HepG2 (cell line): ENCODE data around the gene RNPEPL1. TPM values are rescaled to one million over a fixed set of nuclear protein-coding genes. Genes with fewer than 3 reads are reported as not detected.

Experiments
- ATAC-seq: fragments of 200-7000 bp; cut with Tn5 transposase; 3 replicates; pipeline ENCODE4 v1.9.1; 2020; ENCODE audit warnings: mild to moderate bottlenecking, moderate library complexity
- BruUV-seq: library from RNA; stranded (reverse); fragments of 400-500 nt; replicated peaks from 2 replicates; lab custom pipeline; 2021; lab: Mats Ljungman, UMichigan
- CTCF ChIA-PET: fragments of 300-600 bp; formaldehyde crosslinking; extraction: SDS; loops from one replicate; lab custom pipeline; 2021; ENCODE audit warnings: low total read pairs, inconsistent platforms, low intra/inter-chr PET ratio; lab: Yijun Ruan, JAX
- POLR2A ChIA-PET: fragments of 350-600 bp; sonication (Branson Sonifier 250); formaldehyde crosslinking; loops from one replicate; lab custom pipeline; 2020; ENCODE audit warnings: antibody characterized with exemption, inconsistent platforms; lab: Yijun Ruan, JAX
- DNase-seq: peaks from one replicate; pipeline ENCODE4 v3.0.0-alpha.2; 2015; ENCODE audit warnings: low spot score
- FAIRE-seq: peaks from 3 replicates; lab custom pipeline; 2011; peaks lifted over from hg19 to GRCh38; lab: Jason Lieb, UNC
- H2AFZ ChIP-seq: one replicate; pipeline ENCODE4 v1.6.1; 2011; ENCODE audit warnings: low read length, inconsistent platforms
- H3K27ac ChIP-seq: fragments of 300-600 bp; 3 replicates; pipeline ENCODE4 v1.8.0; 2011; ENCODE audit warnings: mixed run types, mild to moderate bottlenecking, mixed read lengths, low read length, inconsistent platforms; ENCODE audit not compliant: insufficient read depth; ENCODE audit errors: extremely low read length
- H3K27me3 ChIP-seq, 2 experiments: fragments of 200-600 bp in 1 of 2; 2 replicates in 1 of 2; 3 replicates in 1 of 2; pipeline versions ENCODE4 v1.6.0 to v1.8.0; 2011; ENCODE audit warnings: low read length in 2 of 2, mild to moderate bottlenecking in 2 of 2, moderate library complexity in 2 of 2, inconsistent platforms in 1 of 2; ENCODE audit not compliant: insufficient read depth in 2 of 2, control insufficient read depth in 1 of 2
- H3K36me3 ChIP-seq, 2 experiments: fragments of 200-600 bp in 1 of 2; replicated peaks in 1 of 2; 2 replicates in 1 of 2; 3 replicates in 1 of 2; pipeline versions ENCODE4 v1.5.1 to v1.8.0; 2011; ENCODE audit warnings: low read length in 2 of 2, inconsistent platforms in 1 of 2; ENCODE audit not compliant: insufficient read depth in 2 of 2, control insufficient read depth in 1 of 2
- H3K4me1 ChIP-seq: 2 replicates; pipeline ENCODE4 v1.5.1; 2012; ENCODE audit warnings: low read length, inconsistent platforms; ENCODE audit not compliant: insufficient read depth
- H3K4me2 ChIP-seq: 2 replicates; pipeline ENCODE4 v1.6.0; 2011; ENCODE audit warnings: low read depth, low read length, inconsistent platforms
- H3K4me3 ChIP-seq, 3 experiments: fragments of 200-600 bp in 1 of 3; sonication (generic), shearing (Covaris generic) in 1 of 3; replicated peaks in 1 of 3; 2 replicates each; pipeline ENCODE4 v1.5.1; 2011 to 2016; ENCODE audit warnings: low read length in 3 of 3, inconsistent platforms in 2 of 3, low read depth in 2 of 3, mild to moderate bottlenecking in 2 of 3, control low read depth in 1 of 3, mixed read lengths in 1 of 3; ENCODE audit not compliant: insufficient read depth in 1 of 3
- H3K79me2 ChIP-seq: one replicate; pipeline ENCODE4 v1.6.1; 2011; ENCODE audit warnings: low read length, inconsistent platforms; ENCODE audit not compliant: insufficient read depth
- H3K9ac ChIP-seq: 2 replicates; pipeline ENCODE4 v1.6.0; 2011; ENCODE audit warnings: mild to moderate bottlenecking, low read depth, low read length, inconsistent platforms; ENCODE audit not compliant: insufficient read depth
- H3K9me3 ChIP-seq: 2 replicates; pipeline ENCODE4 v1.5.1; 2012; ENCODE audit warnings: mild to moderate bottlenecking, low read length
- H4K20me1 ChIP-seq: 2 replicates; pipeline ENCODE4 v1.6.0; 2011; ENCODE audit warnings: inconsistent platforms, mild to moderate bottlenecking, low read length, moderate library complexity; ENCODE audit not compliant: insufficient read depth
- ARNT2 ChIP-seq: sonication (generic); formaldehyde crosslinking; IDR thresholded peaks from 2 replicates; pipeline ENCODE4 v1.8.0; 2022; ENCODE audit warnings: mild to moderate bottlenecking, low read depth, missing genetic modification reagents, moderate library complexity
- ASH2L ChIP-seq: fragments of 300-600, 200-600 bp; sonication (generic); IDR thresholded peaks from 2 replicates; pipeline ENCODE4 v1.7.0; 2017; ENCODE audit warnings: low read depth, mild to moderate bottlenecking, moderate library complexity, mixed read lengths, low read length; ENCODE audit not compliant: insufficient read length
- HMGA1 ChIP-seq: sonication (generic); formaldehyde crosslinking; conservative IDR thresholded peaks from 2 replicates; pipeline ENCODE4 v1.4.0; 2020; ENCODE audit warnings: missing genetic modification reagents
- JDP2 ChIP-seq: sonication (generic); formaldehyde crosslinking; IDR thresholded peaks from 2 replicates; pipeline ENCODE4 v1.8.1; 2022; ENCODE audit warnings: missing genetic modification reagents, borderline replicate concordance
- KLF12 ChIP-seq: sonication (generic); formaldehyde crosslinking; IDR thresholded peaks from 2 replicates; pipeline ENCODE4 v1.4.0; 2020; ENCODE audit warnings: missing genetic modification reagents, borderline replicate concordance
- MYC ChIP-seq: sonication (generic); formaldehyde crosslinking; IDR thresholded peaks from 2 replicates; pipeline ENCODE4 v1.9.0; 2021; ENCODE audit warnings: missing genetic modification reagents, borderline replicate concordance
- NR2F6 ChIP-seq, 2 experiments: IDR thresholded peaks; 2 replicates each; pipeline ENCODE4 v1.6.1; 2016; ENCODE audit warnings: antibody characterized with exemption in 1 of 2, mild to moderate bottlenecking in 1 of 2
- PRPF4 ChIP-seq: fragments of 200-400 bp; formaldehyde crosslinking; IDR thresholded peaks from 2 replicates; pipeline ENCODE4 v1.6.1; 2016; ENCODE audit warnings: low read length, low read depth; ENCODE audit not compliant: poor library complexity, severe bottlenecking
- STAG1 ChIP-seq: sonication (generic); formaldehyde crosslinking; IDR thresholded peaks from 2 replicates; pipeline ENCODE4 v1.4.0; 2020; ENCODE audit warnings: missing genetic modification reagents
- ZFYVE20 ChIP-seq: sonication (generic); formaldehyde crosslinking; IDR thresholded peaks from 2 replicates; pipeline ENCODE4 v1.8.0; 2023; ENCODE audit warnings: low read depth, mild to moderate bottlenecking, moderate library complexity, missing genetic modification reagents, borderline replicate concordance
- ZNF251 ChIP-seq: sonication (generic); formaldehyde crosslinking; IDR thresholded peaks from 2 replicates; pipeline ENCODE4 v1.9.0; 2021; ENCODE audit warnings: mild to moderate bottlenecking, missing genetic modification reagents
- ZNF563 ChIP-seq: sonication (generic); formaldehyde crosslinking; IDR thresholded peaks from 2 replicates; pipeline ENCODE4 v1.8.0; 2022; ENCODE audit warnings: mild to moderate bottlenecking, moderate library complexity, missing genetic modification reagents
- WGBS: methylation state at CpG from one replicate; pipeline ENCODE4 v1.1.6; 2017; ENCODE audit warnings: low lambda C conversion rate; 5-methylcytosine and 5-hydroxymethylcytosine counted together
- in situ Hi-C: cut with HindIII; loops from 2 replicates; pipeline ENCODE4 v1.10.0; 2017; ENCODE audit warnings: low pct_unique_long_range_greater_than_20kb; ENCODE audit not compliant: extremely low pct_ligation_motif_present
- intact Hi-C: fragments of 100-400 bp; cut with micrococcal nuclease; formaldehyde crosslinking; loops from one replicate; pipeline ENCODE4 v1.10.0; 2022; ENCODE audit not compliant: unreplicated experiment
- polyA plus RNA-seq, 8 experiments: library from polyadenylated mRNA; depleted of rRNA in 3 of 8; stranded (reverse) in 7 of 8; unstranded in 1 of 8; fragments of >200 nt; fragmentation: Illumina TruSeq in 4 of 8; extraction: Trizol in 4 of 8; gene quantifications; 2 replicates each; pipeline versions ENCODE4 v1.2.1 to v1.2.3, GENCODE V29; 2011 to 2016; ENCODE audit warnings: low read depth in 4 of 8, missing spikeins in 1 of 8, mixed read lengths in 1 of 8; ENCODE audit not compliant: insufficient read depth in 1 of 8
- total RNA-seq, 5 experiments: library from RNA; depleted of rRNA; stranded (reverse); fragments of >200 nt; fragmentation: Illumina TruSeq; extraction: Trizol; gene quantifications; 2 replicates each; pipeline ENCODE4 v1.2.3, GENCODE V29; 2016; ENCODE audit warnings: low read depth in 1 of 5
- TF ChIP-seq, protein P1 (sequence below): sonication (generic); formaldehyde crosslinking; IDR thresholded peaks from 2 replicates; pipeline ENCODE4 v1.5.0; 2020; ENCODE audit warnings: mild to moderate bottlenecking, missing genetic modification reagents
- TF ChIP-seq, protein P2 (sequence below): sonication (generic); formaldehyde crosslinking; IDR thresholded peaks from 2 replicates; pipeline ENCODE4 v1.4.0; 2020; ENCODE audit warnings: missing genetic modification reagents
- TF ChIP-seq, protein P3 (sequence below): sonication (generic); formaldehyde crosslinking; IDR thresholded peaks from 2 replicates; pipeline ENCODE4 v1.5.1; 2020; ENCODE audit warnings: missing genetic modification reagents, mild to moderate bottlenecking, borderline replicate concordance
- TF ChIP-seq, protein P4 (sequence below): sonication (generic); formaldehyde crosslinking; conservative IDR thresholded peaks from 2 replicates; pipeline ENCODE4 v1.4.0; 2020; ENCODE audit warnings: missing genetic modification reagents

RNPEPL1 gene
- total and polyA plus RNA-seq, 2 of the 13 experiments (the other 11 are each of a cell fraction or from before 2014, with no cell fraction given), result 13.0 to 18.0 TPM

DNA sequence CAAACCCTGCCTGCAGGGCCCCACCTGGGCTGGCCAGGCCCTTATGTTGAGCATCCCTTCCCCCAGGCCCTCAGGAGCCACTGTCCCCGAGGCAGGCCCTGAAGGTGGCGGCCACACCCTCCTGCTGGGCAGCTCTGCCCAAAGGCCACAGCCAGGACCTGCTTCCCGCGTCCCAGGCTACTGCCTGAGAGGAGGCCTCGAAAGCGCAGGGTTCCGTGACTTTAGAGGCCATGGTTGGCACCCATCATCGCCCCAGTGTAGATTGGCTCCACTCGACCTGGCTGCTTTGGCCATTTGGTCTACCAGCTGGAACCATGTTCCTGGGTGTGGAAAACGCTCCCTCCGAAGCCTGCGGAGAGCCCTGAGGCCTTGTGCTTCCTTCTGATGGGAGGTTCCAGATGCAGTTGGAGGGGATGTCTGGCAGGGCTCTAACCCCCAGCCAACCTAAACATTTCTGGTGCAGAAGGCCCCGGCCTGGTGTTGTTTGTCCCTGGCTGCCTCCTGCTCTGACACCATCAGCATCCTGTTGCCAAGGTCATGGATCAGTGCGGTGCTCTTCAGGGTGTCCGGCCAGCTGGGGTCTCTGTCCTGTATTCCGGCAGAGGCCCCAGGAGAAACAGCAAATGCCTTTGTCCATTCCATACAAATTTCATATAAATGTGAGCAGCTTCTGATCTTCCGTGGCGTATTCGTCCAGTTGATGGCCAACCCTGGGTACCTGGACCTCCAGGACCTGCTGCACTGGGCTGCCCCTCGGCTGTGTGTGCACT, 33.0 kb downstream of the RNPEPL1 start:
- no peaks in the 10 kb centered on the region for H3K9me3 ChIP-seq
- peaks cover 10% of the 10 kb centered on the region for H3K79me2 ChIP-seq
- no peaks in the 10 kb centered on the region for H4K20me1 ChIP-seq
- DNase-seq (peak; percentile 29), ATAC-seq (no peak), FAIRE-seq (no peak)
- intact Hi-C loops, result loop anchor here (10.0 kb wide), 1 partner anchor 234 kb away; no protein-coding TSS in a partner anchor
- H3K4me3 ChIP-seq, result no peak overlapping the region
- BruUV-seq, result no TSS peak
- H3K36me3 ChIP-seq, result peaks cover 4 to 8% of the 10 kb centered on the region in 2 experiments; a peak in 2 of 5 replicates
- no peaks in the 10 kb centered on the region for H3K27me3 ChIP-seq
- H3K9ac ChIP-seq, result no peak overlapping the region
- in situ Hi-C loops, result no loop called here
- CTCF ChIA-PET, result no interaction called here
- H3K27ac ChIP-seq, result peak overlapping the region; percentile 16
- POLR2A ChIA-PET, result interaction anchor here (9.7 kb wide), 1 partner anchor 14 kb away, joined by 147 read pairs; the partner anchor contains the start of gene CAPN10
- H3K4me1 ChIP-seq, result peaks cover 59% of the 10 kb centered on the region
- WGBS, result 73% methylated on average over 16 of the region's 20 CpGs
- H3K4me2 ChIP-seq, result no peak overlapping the region
- no peak overlapping the region for H2AFZ ChIP-seq
- TF ChIP-seq NR2F6 (IDR thresholded peaks at IDR 0.05), result no peak
- TF ChIP-seq NR2F6 (CRISPR knock-in tag; IDR thresholded peaks at IDR 0.05), result 0 out of 2 replicates have a peak, but pooled peaks have one; percentile 13
- TF ChIP-seq STAG1, result no peak
- TF ChIP-seq ASH2L, result no peak
- no peak for TF ChIP-seq KLF12 (CRISPR knock-in tag)
- no peak for TF ChIP-seq HMGA1 (CRISPR knock-in tag)
- TF ChIP-seq ZNF563 (CRISPR knock-in tag), result 0 out of 2 replicates have a peak, but pooled peaks have one; percentile 34
- TF ChIP-seq MYC (CRISPR knock-in tag), result no peak
- TF ChIP-seq PRPF4, result no peak
- TF ChIP-seq ZFYVE20 (CRISPR knock-in tag), result no peak
- TF ChIP-seq, protein P1, sequence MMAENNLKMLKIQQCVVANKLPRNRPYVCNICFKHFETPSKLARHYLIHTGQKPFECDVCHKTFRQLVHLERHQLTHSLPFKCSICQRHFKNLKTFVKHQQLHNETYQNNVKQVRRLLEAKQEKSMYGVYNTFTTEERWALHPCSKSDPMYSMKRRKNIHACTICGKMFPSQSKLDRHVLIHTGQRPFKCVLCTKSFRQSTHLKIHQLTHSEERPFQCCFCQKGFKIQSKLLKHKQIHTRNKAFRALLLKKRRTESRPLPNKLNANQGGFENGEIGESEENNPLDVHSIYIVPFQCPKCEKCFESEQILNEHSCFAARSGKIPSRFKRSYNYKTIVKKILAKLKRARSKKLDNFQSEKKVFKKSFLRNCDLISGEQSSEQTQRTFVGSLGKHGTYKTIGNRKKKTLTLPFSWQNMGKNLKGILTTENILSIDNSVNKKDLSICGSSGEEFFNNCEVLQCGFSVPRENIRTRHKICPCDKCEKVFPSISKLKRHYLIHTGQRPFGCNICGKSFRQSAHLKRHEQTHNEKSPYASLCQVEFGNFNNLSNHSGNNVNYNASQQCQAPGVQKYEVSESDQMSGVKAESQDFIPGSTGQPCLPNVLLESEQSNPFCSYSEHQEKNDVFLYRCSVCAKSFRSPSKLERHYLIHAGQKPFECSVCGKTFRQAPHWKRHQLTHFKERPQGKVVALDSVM, result no peak
- TF ChIP-seq, protein P2, sequence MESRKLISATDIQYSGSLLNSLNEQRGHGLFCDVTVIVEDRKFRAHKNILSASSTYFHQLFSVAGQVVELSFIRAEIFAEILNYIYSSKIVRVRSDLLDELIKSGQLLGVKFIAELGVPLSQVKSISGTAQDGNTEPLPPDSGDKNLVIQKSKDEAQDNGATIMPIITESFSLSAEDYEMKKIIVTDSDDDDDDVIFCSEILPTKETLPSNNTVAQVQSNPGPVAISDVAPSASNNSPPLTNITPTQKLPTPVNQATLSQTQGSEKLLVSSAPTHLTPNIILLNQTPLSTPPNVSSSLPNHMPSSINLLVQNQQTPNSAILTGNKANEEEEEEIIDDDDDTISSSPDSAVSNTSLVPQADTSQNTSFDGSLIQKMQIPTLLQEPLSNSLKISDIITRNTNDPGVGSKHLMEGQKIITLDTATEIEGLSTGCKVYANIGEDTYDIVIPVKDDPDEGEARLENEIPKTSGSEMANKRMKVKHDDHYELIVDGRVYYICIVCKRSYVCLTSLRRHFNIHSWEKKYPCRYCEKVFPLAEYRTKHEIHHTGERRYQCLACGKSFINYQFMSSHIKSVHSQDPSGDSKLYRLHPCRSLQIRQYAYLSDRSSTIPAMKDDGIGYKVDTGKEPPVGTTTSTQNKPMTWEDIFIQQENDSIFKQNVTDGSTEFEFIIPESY (CRISPR knock-in tag), result 0 out of 2 replicates have a peak, but pooled peaks have one; percentile 23
- TF ChIP-seq, protein P3, sequence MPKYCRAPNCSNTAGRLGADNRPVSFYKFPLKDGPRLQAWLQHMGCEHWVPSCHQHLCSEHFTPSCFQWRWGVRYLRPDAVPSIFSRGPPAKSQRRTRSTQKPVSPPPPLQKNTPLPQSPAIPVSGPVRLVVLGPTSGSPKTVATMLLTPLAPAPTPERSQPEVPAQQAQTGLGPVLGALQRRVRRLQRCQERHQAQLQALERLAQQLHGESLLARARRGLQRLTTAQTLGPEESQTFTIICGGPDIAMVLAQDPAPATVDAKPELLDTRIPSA (CRISPR knock-in tag), result no peak
- TF ChIP-seq JDP2 (CRISPR knock-in tag), result no peak
- TF ChIP-seq, protein P4, sequence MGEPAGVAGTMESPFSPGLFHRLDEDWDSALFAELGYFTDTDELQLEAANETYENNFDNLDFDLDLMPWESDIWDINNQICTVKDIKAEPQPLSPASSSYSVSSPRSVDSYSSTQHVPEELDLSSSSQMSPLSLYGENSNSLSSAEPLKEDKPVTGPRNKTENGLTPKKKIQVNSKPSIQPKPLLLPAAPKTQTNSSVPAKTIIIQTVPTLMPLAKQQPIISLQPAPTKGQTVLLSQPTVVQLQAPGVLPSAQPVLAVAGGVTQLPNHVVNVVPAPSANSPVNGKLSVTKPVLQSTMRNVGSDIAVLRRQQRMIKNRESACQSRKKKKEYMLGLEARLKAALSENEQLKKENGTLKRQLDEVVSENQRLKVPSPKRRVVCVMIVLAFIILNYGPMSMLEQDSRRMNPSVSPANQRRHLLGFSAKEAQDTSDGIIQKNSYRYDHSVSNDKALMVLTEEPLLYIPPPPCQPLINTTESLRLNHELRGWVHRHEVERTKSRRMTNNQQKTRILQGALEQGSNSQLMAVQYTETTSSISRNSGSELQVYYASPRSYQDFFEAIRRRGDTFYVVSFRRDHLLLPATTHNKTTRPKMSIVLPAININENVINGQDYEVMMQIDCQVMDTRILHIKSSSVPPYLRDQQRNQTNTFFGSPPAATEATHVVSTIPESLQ (CRISPR knock-in tag), result no peak
- TF ChIP-seq ZNF251 (CRISPR knock-in tag), result no peak
- TF ChIP-seq ARNT2 (CRISPR knock-in tag), result no peak
